Measurements from ENCODE around the gene HYOU1.
"Not testable (repeated sequence)": the region's sequence is repeated elsewhere in the genome, so short reads cannot be mapped to it uniquely, and the experiment has no call there.

The HYOU1 gene

GRCh38 chr11:119038884-119039283 is 18.1 kb downstream of the HYOU1 start:
- no peak overlapping the region for H3K18ac ChIP-seq (ENCODE audit: low read length)
- H3K4me2 ChIP-seq (ENCODE audit: insufficient read depth, low read length, poor library complexity, severe bottlenecking), result no peak overlapping the region
- no peaks in the 10 kb centered on the region for H3K27me3 ChIP-seq (ENCODE audit: control insufficient read depth in 3 of 3, insufficient read depth in 3 of 3, low read depth in 1 of 3, low read length in 3 of 3)
- no peak overlapping the region for H3K23ac ChIP-seq (ENCODE audit: low read depth, low read length, poor library complexity)
- WGBS, 2 donors (ENCODE audit: extremely low coverage in 2 of 2, insufficient read length in 2 of 2, insufficient replicate concordance in 1 of 2), result no CpG with 5 or more reads among the region's 5 CpGs
- H3K27ac ChIP-seq (replicated peaks; ENCODE audit: low read length), result no peak overlapping the region
- H3K4me1 ChIP-seq (ENCODE audit: control insufficient read depth in 2 of 2, insufficient read depth in 1 of 2, low read depth in 1 of 2, low read length in 2 of 2), result peaks cover 0 to 4% of the 10 kb centered on the region in 2 donors
- no peak overlapping the region for H4K8ac ChIP-seq (ENCODE audit: low read depth, low read length)
- no peak overlapping the region for H3K4me3 ChIP-seq (ENCODE audit: low read length in 2 of 2)
- H3K79me1 ChIP-seq (ENCODE audit: low read depth, low read length), result no peaks in the 10 kb centered on the region
- no peak overlapping the region for H4K91ac ChIP-seq (ENCODE audit: low read depth, low read length, poor library complexity)
- H2BK12ac ChIP-seq (ENCODE audit: low read length), result no peak overlapping the region
- no peak overlapping the region for H2BK120ac ChIP-seq (ENCODE audit: low read depth, low read length)
- no peak overlapping the region for H3K4ac ChIP-seq (ENCODE audit: low read length)
- no peak overlapping the region for H2BK15ac ChIP-seq (ENCODE audit: low read length)
- H3K36me3 ChIP-seq (replicated peaks in 1 of 2; ENCODE audit: control insufficient read depth in 2 of 2, insufficient read depth in 2 of 2, low read length in 2 of 2), result no peaks in the 10 kb centered on the region
- no peak overlapping the region for H2AFZ ChIP-seq (ENCODE audit: low read length)
- DNase-seq (ENCODE audit: low spot score), result no peak
- H2AK5ac ChIP-seq (ENCODE audit: low read depth, low read length), result no peak overlapping the region
- H2BK5ac ChIP-seq (ENCODE audit: low read length), result no peak overlapping the region
- no peak overlapping the region for H3K14ac ChIP-seq (ENCODE audit: low read length)
- H3K9ac ChIP-seq (ENCODE audit: low read depth, low read length, poor library complexity), result no peak overlapping the region
- H3K9me3 ChIP-seq (replicated peaks in 1 of 2; ENCODE audit: control insufficient read depth in 2 of 2, insufficient read depth in 1 of 2, low read depth in 1 of 2, low read length in 2 of 2), result no peaks in the 10 kb centered on the region

DNA sequence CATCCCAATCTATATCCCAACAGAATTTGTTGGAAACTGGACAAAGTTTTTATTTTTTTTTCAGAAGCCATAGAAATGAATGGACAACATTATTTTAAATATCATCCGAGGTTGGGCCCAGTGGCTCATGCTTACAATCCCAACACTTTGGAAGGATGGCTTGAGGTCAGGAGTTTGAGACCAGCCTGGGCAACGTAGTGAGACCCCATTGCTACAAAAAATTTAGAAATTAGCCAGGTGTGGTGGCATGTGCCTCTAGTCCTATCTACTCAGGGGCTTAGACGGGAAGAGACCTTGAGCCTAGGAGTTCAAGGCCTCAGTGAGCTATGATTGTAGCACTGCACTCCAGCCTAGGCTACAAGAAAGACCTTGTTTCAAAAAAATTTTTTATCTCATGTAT is 22.2 kb downstream of the HYOU1 start:
- Histone ChIP-seq H3K14ac (ENCODE audit: low read length) (no peak overlapping the region), H3K9me3 (replicated peaks in 1 of 2; ENCODE audit: control insufficient read depth in 2 of 2, insufficient read depth in 1 of 2, low read depth in 1 of 2, low read length in 2 of 2) (no peaks in the 10 kb centered on the region), H3K4me3 (ENCODE audit: low read length in 2 of 2) (no peak overlapping the region), H2BK5ac (ENCODE audit: low read length) (no peak overlapping the region), H3K27me3 (ENCODE audit: control insufficient read depth in 3 of 3, insufficient read depth in 3 of 3, low read depth in 1 of 3, low read length in 3 of 3) (no peaks in the 10 kb centered on the region), H2BK120ac (ENCODE audit: low read depth, low read length) (no peak overlapping the region), H3K36me3 (replicated peaks in 1 of 2; ENCODE audit: control insufficient read depth in 2 of 2, insufficient read depth in 2 of 2, low read length in 2 of 2) (no peaks in the 10 kb centered on the region), H2AK5ac (ENCODE audit: low read depth, low read length) (no peak overlapping the region), H2BK15ac (ENCODE audit: low read length) (no peak overlapping the region), H3K23ac (ENCODE audit: low read depth, low read length, poor library complexity) (no peak overlapping the region), H3K27ac (replicated peaks; ENCODE audit: low read length) (no peak overlapping the region), H2BK12ac (ENCODE audit: low read length) (no peak overlapping the region), H3K9ac (ENCODE audit: low read depth, low read length, poor library complexity) (no peak overlapping the region), H3K4ac (ENCODE audit: low read length) (no peak overlapping the region), H3K18ac (ENCODE audit: low read length) (no peak overlapping the region), H4K91ac (ENCODE audit: low read depth, low read length, poor library complexity) (no peak overlapping the region), H3K79me1 (ENCODE audit: low read depth, low read length) (peaks cover 7% of the 10 kb centered on the region), H2AFZ (ENCODE audit: low read length) (no peak overlapping the region), H3K4me2 (ENCODE audit: insufficient read depth, low read length, poor library complexity, severe bottlenecking) (no peak overlapping the region), H4K8ac (ENCODE audit: low read depth, low read length) (no peak overlapping the region), H3K4me1 (ENCODE audit: control insufficient read depth in 2 of 2, insufficient read depth in 1 of 2, low read depth in 1 of 2, low read length in 2 of 2) (peaks cover 0 to 3% of the 10 kb centered on the region in 2 donors)
- no CpG with 5 or more reads among the region's 3 CpGs for WGBS, 2 donors (ENCODE audit: extremely low coverage in 2 of 2, insufficient read length in 2 of 2, insufficient replicate concordance in 1 of 2)
- DNase-seq (ENCODE audit: low spot score), result no peak

- not testable (repeated sequence) for H3K4ac ChIP-seq (ENCODE audit: low read length); H3K9me3 ChIP-seq (replicated peaks in 1 of 2; ENCODE audit: control insufficient read depth in 2 of 2, insufficient read depth in 1 of 2, low read depth in 1 of 2, low read length in 2 of 2); H4K8ac ChIP-seq (ENCODE audit: low read depth, low read length); H3K4me3 ChIP-seq (ENCODE audit: low read length in 2 of 2); H3K23ac ChIP-seq (ENCODE audit: low read depth, low read length, poor library complexity); H3K9ac ChIP-seq (ENCODE audit: low read depth, low read length, poor library complexity); H2BK12ac ChIP-seq (ENCODE audit: low read length); H2BK15ac ChIP-seq (ENCODE audit: low read length); H3K79me1 ChIP-seq (ENCODE audit: low read depth, low read length); H3K27me3 ChIP-seq (ENCODE audit: control insufficient read depth in 3 of 3, insufficient read depth in 3 of 3, low read depth in 1 of 3, low read length in 3 of 3); H2BK120ac ChIP-seq (ENCODE audit: low read depth, low read length); H2AFZ ChIP-seq (ENCODE audit: low read length); H3K4me2 ChIP-seq (ENCODE audit: insufficient read depth, low read length, poor library complexity, severe bottlenecking); H3K14ac ChIP-seq (ENCODE audit: low read length); DNase-seq (ENCODE audit: low spot score); H3K36me3 ChIP-seq (replicated peaks in 1 of 2; ENCODE audit: control insufficient read depth in 2 of 2, insufficient read depth in 2 of 2, low read length in 2 of 2); H4K91ac ChIP-seq (ENCODE audit: low read depth, low read length, poor library complexity); H2BK5ac ChIP-seq (ENCODE audit: low read length); H2AK5ac ChIP-seq (ENCODE audit: low read depth, low read length); H3K18ac ChIP-seq (ENCODE audit: low read length); H3K27ac ChIP-seq (replicated peaks; ENCODE audit: low read length)
- H3K4me1 ChIP-seq (ENCODE audit: control insufficient read depth in 2 of 2, insufficient read depth in 1 of 2, low read depth in 1 of 2, low read length in 2 of 2), result peaks cover 6 to 12% of the 10 kb centered on the region in 2 donors
- no CpG with 5 or more reads among the region's 10 CpGs for WGBS, 2 donors (ENCODE audit: extremely low coverage in 2 of 2, insufficient read length in 2 of 2, insufficient replicate concordance in 1 of 2)
These were observed 23.6 kb downstream of the HYOU1 start for GRCh38 chr11:119033421-119033820.

DNA sequence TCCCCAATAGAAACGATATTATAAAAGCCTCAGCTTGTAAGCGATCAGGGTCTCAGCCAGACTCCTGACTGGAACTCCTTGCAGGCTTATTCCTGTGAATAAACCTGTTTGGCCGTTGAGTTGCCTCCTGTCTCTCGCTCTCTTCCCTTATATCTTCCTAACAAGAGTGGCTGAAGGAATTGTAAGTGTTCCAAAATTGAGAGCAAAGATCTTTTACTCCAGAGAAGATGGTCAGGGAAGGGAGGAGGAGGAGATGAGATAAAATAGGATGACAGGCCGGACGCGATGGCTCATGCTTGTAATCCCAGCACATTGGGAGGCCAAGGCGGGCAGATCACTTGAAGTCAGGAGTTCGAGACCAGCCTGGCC is 25.1 kb downstream of the HYOU1 start:
- H3K27me3 ChIP-seq (ENCODE audit: control insufficient read depth in 3 of 3, insufficient read depth in 3 of 3, low read depth in 1 of 3, low read length in 3 of 3), result no peaks in the 10 kb centered on the region
- H3K4ac ChIP-seq (ENCODE audit: low read length), result no peak overlapping the region
- H3K18ac ChIP-seq (ENCODE audit: low read length), result no peak overlapping the region
- H3K14ac ChIP-seq (ENCODE audit: low read length), result no peak overlapping the region
- H2BK15ac ChIP-seq (ENCODE audit: low read length), result no peak overlapping the region
- H2BK5ac ChIP-seq (ENCODE audit: low read length), result no peak overlapping the region
- no peaks in the 10 kb centered on the region for H3K9me3 ChIP-seq (replicated peaks in 1 of 2; ENCODE audit: control insufficient read depth in 2 of 2, insufficient read depth in 1 of 2, low read depth in 1 of 2, low read length in 2 of 2)
- no peak overlapping the region for H2AK5ac ChIP-seq (ENCODE audit: low read depth, low read length)
- H3K36me3 ChIP-seq (replicated peaks in 1 of 2; ENCODE audit: control insufficient read depth in 2 of 2, insufficient read depth in 2 of 2, low read length in 2 of 2), result peaks cover 15 to 23% of the 10 kb centered on the region in 2 donors
- H4K91ac ChIP-seq (ENCODE audit: low read depth, low read length, poor library complexity), result no peak overlapping the region
- H2AFZ ChIP-seq (ENCODE audit: low read length), result peak overlapping the region; percentile 39
- peaks cover 15% of the 10 kb centered on the region for H3K79me1 ChIP-seq (ENCODE audit: low read depth, low read length)
- WGBS, 2 donors (ENCODE audit: extremely low coverage in 2 of 2, insufficient read length in 2 of 2, insufficient replicate concordance in 1 of 2), result no CpG with 5 or more reads among the region's 9 CpGs
- H3K4me2 ChIP-seq (ENCODE audit: insufficient read depth, low read length, poor library complexity, severe bottlenecking), result no peak overlapping the region
- no peak for DNase-seq (ENCODE audit: low spot score)
- no peak overlapping the region for H2BK120ac ChIP-seq (ENCODE audit: low read depth, low read length)
- no peak overlapping the region for H4K8ac ChIP-seq (ENCODE audit: low read depth, low read length)
- H3K9ac ChIP-seq (ENCODE audit: low read depth, low read length, poor library complexity), result no peak overlapping the region
- peaks cover 6 to 12% of the 10 kb centered on the region in 2 donors for H3K4me1 ChIP-seq (ENCODE audit: control insufficient read depth in 2 of 2, insufficient read depth in 1 of 2, low read depth in 1 of 2, low read length in 2 of 2)
- H3K4me3 ChIP-seq (ENCODE audit: low read length in 2 of 2), result no peak overlapping the region
- no peak overlapping the region for H3K27ac ChIP-seq (replicated peaks; ENCODE audit: low read length)
- H2BK12ac ChIP-seq (ENCODE audit: low read length), result no peak overlapping the region
- no peak overlapping the region for H3K23ac ChIP-seq (ENCODE audit: low read depth, low read length, poor library complexity)

Data from neuronal stem cell (in vitro differentiated cells).